Stimulated activated CD4-positive, alpha-beta T cell treated with anti-CD3 and anti-CD28 coated beads, TNF-alpha, amount 100 ng/mL, for 48 hours (primary cell): ENCODE measurements around the gene SH3BP4.

Experiments
- DNase-seq, 3 donors: peaks; one replicate each; pipeline ENCODE4 v3.0.0-alpha.2; 2020; ENCODE audit warnings: low read depth in 3 of 3

Gene SH3BP4

GRCh38 chr2:234967201-234967869, 15.5 kb downstream of the SH3BP4 start:
- no peak for DNase-seq

GRCh38 chr2:234967870-234968208, 16.0 kb downstream of the SH3BP4 start:
- DNase-seq = no peak

- no peak for DNase-seq
Observed at GRCh38 chr2:234968631-234969305, 17.0 kb downstream of the SH3BP4 start.

- DNase-seq = no peak
Observed at GRCh38 chr2:234969306-234970098, 17.7 kb downstream of the SH3BP4 start.

DNA sequence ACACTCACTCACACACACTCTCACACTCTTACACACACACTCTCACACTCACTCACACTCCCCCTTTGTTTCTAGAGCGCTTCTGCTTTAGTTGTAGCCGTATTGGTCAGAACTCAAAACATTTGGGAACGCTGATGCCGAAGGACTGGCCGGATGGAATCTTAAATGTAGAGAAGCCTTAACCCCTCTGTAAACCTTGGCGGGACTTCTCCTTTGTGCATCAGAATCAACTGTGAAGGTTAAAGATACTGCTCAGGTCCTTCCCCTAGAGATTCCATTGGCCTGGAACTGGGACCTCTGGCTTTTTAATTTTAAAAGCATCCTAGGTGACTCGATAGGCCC, 18.3 kb downstream of the SH3BP4 start:
- no peak for DNase-seq

GRCh38 chr2:234970477-234970882, 18.7 kb downstream of the SH3BP4 start:
- DNase-seq = no peak

GRCh38 chr2:234971496-234971895, 19.7 kb downstream of the SH3BP4 start:
- DNase-seq = no peak

DNA sequence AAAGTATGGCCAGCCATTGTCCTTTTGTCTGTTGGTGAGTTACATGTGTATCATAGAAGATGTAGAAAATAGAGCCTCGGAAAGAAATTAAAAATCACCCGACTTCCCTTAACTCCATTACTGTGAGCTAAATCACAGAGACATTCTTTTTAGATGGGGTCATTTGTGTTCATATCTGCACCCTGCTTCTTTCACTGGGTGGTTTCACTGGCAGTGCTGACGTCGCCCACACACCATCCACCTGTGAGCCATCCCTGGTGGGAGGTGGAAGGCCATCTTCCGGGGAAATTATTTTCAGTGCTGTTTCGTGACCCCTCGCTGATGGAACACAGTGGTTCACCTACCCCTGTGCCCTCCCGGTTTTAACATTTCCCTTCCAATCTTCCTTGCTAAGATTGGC, 21.2 kb downstream of the SH3BP4 start:
- no peak for DNase-seq

DNA sequence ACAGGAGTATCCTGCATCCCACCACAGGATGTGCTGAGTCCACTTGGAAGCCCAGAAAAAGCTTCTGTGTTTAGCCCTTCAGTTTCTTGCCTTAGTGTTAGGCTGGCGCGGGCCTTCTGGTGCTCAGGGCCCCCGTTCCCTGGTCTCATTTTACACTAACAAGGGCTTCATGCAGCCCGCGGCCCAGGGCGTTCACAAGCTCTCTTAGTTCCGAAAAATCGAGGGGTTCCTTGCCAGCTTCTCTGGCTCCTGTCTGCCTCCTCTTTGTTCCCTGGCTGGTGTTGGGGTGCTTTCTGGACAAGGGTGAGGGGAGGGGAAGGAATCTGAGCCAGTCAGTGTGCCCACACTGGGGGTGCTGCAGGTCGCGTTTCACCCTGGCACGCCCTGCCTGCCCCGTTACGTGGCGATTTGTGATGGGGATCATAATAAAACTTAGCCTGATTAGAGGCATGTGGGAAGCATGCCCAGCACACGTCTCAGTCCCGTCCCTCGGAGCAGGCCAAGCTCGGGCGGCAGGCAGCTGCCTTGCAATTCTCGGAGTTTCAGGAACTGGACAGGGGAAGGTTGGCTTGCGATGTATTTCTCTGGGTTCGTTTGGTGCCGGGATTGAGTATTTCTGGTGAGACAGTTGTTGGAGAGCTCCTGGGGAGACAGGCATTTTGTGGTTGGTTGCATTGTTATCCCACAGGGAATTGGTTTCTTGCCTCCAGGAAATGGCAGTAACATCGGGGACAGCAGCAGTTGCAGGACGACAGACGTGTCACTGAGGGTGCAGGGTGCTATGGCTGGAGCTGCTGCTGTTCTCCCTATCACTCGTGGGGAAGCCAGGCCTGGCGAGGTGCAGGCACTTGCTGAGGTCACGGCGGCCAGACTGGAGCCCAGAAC, 22.9 kb downstream of the SH3BP4 start:
- no peak for DNase-seq

GRCh38 chr2:234975611-234976010, 23.8 kb downstream of the SH3BP4 start:
- DNase-seq = no peak

DNA sequence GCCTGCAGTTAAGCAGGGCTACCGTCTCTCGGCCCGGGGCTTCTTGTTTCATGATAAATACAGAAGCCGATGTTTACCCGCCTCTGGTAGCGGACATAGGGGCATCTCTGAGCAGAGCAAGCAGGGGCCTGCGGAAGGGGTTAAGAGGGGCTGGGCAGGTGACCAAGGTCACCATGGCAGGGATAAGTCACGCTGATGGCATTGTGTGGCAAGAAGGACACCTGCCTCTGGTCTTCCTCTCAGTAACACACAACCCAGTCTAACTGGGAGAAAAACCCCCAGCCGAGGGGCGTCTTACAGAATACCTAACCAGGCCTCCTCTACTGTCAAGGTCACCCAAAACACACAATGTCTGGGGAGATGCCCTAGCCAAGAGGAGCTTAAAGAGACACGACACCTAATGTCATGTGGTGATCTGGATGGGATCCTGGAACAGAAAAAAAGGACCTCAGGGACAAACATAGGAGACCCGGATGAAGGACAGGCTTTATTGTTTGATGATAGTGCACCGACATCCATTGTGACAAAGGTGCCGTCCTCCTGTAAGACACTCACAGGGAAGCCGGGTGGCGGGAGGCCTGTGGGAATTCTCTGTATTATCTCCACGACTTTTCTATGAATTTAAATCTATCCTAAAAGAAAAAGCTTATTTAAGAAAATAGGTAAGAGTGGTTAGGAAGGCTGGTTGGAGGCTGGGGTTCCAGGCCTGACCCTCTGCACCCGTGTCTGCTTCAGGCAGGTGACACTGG, 24.8 kb downstream of the SH3BP4 start:
- no peak for DNase-seq

DNA sequence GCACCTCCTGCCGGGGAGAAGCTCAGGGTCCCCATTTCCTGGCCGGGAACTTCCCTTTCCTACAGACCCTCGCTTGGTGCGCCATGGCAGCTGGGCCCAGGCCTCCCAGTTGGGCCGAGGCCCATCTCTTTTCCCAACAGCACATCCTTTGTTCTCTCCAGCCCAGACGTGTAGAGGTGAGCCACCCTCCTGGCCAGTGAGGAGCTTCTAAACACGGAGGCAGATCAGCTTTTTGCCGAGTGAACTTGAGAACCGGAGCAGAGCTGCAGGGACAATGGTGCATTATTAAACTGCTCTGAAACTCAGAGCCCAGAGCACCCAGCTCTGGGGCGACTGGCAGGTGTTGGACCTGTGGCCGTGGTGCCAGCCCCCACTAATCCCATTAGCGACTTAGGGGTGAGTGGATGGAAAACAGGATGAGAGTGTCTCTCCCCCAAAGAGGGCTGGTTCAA, 25.4 kb downstream of the SH3BP4 start:
- DNase-seq = no peak

GRCh38 chr2:234978466-234979203, 26.8 kb downstream of the SH3BP4 start:
- no peak for DNase-seq

DNA sequence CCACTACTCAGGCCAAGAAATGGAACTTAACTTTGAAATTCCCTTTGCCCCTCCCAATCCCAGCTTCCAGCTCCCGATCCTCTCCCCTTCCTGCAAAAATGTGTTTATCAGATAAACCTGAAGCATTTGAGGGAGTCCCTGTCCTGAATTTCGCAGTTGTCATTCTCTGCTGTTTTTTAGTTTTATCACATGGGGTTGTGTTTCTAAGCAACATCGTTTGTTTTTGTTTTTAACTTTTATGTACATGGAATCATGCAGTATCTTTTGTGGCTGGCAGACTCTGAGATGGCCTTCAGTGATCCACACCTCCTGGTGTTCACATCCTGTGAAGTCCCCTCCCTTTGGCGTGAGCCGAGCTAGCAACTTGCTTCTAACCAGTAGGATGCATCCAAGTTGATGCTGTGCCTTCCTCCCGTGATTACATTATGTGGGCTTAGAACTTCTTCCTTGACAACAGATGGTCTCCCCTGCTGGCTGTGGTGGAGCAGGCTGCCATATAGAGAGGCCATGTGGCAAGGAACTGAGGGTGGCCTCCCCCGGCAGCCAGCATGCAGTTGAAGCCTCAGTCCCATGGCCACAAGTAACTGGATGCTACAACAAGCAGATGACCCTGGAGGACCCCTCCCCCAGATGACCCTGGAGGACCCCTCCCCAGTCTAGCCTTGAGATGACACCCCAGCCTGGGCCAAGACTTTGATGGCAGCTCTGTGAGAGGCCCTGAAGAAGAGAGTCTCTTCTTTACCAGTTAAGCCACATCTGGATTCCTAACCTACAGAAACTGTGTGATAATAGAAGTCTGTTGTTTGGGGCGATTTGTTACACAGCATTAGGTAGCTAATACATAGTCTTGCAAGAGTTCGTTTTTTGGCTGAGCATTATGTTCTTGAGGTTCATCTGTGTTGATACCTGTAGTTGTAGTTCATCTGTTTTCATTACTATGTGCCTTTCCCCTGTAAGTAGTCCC, 27.7 kb downstream of the SH3BP4 start:
- DNase-seq = no peak

DNA sequence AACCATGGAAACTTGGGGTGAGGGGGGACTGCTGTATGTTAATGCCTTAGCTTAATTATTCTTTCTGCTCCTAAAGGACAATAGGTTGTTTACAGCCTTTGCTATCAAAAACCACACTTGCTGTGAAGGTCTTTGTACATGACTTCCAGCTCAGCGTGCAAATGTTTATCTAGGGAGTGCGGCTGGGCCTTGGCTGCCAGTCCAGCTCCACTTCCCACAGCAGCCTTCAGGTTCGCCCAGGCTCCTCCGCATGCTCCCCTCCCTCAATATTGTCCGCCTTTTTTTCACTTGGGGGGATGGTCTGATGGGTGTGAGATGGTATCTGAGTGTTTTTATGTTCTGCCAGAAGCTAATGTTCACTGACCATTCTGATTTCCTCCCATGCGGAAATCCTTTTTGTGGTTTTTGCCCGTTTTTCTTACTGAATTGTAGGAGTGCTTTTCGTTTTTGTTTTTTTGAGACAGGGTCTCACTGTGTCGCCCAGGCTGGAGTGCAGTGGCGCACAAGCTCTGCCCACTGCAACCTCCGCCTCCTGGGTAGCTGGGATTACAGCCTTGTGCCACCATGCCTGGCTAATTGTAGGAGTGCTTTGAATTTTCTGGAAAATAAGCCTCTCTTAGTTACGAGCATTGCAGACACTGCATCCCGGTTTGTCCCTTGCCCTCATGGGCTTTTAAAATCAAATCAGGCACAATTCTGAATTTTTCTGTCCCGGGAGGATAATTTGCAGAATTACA, 28.8 kb downstream of the SH3BP4 start:
- no peak for DNase-seq

DNA sequence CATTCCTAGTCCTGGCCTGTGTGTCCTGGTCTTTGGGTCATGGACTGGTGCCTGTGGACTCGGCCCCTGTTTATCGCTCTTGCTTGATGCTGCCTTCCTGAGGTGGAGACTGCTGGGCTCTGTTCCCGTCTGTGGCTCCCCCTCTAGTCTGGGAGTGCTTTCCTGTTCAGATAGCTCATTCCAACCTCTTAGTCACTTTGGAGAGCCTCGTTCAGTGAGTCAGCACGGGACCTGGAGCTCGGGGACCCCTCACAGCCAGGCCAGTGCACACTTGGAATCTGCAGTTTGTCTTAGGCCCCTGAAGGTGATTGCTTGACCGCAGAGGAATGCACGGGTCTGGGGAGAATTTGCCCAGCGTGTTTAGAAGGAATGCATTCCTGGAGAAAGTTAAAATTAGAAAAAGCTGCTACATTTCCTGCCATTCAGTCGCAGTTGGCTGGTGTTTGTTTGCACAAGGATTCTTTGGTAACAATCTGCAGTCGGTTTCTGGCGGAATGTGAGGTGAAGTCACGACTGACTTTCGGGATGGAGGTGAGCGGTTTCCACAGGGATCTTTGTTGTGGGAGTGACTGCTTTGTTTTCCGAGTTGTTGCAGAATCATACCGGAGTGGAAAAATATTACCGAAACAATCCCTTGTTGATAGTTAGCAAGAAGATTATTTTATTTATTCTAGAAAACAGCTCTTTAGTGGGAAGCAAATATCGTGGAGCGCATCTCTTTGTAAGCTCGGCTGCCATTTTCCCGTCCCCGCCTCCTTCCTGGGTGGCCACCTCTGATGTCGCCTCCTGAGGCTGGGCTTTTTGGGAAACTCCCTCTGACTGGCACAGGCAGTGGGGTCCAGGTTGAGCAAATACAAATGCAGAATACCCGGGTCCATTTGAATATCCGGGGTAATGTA, 29.6 kb downstream of the SH3BP4 start:
- no peak for DNase-seq

DNA sequence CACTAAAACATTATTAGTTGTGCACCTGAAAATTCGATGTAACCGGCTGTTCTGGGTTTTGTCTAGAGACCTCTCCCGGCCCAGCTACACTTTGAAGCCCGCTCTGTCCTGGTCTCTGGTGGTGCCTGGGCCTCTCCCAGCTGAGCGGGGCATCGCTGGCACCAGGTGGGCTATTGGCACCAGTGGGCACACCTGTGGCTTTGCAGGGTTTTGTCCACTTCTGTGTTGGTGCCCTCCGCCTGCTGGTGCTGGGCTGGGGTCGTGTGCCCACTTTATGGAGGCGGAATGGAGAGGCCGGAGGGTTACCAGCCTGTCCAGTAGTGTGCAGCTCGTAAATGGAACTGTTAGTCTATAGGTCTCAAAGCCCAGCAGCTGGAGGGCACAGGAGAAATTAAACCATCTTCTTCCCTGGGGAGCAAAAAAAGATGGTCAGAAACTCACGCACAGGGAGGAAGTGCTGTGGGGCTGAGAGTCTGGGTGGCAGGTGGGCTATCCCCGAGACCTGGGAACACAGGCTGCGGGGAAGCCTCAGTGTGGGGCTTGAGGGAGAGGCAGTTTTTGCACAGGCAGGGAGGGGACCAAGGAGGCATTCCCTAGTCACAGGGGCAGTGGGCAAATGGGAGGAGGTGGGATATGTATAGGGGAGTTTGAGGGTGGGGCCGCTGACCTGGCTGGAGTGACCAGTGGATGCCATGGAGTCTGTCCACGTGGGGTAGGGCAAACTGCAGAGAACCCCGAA, 30.4 kb downstream of the SH3BP4 start:
- no peak for DNase-seq
